HG02885 (cell line): Measurements from ENCODE around the gene NUPR2.
"Not testable (repeated sequence)": the region's sequence is repeated elsewhere in the genome, so short reads cannot be mapped to it uniquely, and the experiment has no call there.

ENCODE experiments used
- ATAC-seq: cut with Tn5 transposase; IDR thresholded peaks from one replicate; pipeline ENCODE4 v1.9.1; 2021; ENCODE audit warnings: mild to moderate bottlenecking; ENCODE audit not compliant: unreplicated experiment, poor library complexity

Gene NUPR2

GRCh38 chr7:56087445-56087844, 28.8 kb downstream of the NUPR2 start:
- no peak for ATAC-seq

GRCh38 chr7:56086761-56087160, 29.5 kb downstream of the NUPR2 start:
- ATAC-seq = no peak

DNA sequence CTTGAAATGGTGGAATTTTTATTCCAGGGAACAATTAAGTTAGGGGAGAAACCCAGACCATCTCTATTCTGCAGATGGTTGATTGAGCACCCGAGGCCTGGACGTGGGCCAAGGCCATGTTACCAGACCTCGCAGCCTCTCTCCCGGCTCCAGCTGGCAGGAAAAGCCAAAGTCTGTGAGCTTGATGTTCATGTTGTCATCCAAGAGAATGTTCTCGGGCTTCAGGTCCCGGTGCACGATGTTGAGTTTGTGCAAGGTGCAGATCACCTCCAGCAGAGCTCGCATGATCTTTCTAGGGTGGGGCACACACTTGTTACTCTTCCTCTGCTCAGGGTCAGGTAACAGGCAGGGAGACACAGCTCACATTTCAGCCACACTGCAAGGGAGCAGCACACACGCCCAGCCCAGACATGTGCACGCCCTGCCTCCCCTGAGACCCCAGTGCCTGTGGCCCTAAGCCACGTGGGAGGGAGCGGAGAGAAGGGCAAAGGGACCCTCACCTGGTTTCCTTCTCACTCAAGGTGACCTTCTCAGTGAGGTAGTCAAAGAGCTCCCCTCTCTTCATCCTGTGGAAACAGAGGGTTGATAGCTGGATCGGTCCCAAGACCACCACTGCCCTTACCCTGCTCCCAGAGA, 32.9 kb downstream of the NUPR2 start:
- ATAC-seq = no peak

DNA sequence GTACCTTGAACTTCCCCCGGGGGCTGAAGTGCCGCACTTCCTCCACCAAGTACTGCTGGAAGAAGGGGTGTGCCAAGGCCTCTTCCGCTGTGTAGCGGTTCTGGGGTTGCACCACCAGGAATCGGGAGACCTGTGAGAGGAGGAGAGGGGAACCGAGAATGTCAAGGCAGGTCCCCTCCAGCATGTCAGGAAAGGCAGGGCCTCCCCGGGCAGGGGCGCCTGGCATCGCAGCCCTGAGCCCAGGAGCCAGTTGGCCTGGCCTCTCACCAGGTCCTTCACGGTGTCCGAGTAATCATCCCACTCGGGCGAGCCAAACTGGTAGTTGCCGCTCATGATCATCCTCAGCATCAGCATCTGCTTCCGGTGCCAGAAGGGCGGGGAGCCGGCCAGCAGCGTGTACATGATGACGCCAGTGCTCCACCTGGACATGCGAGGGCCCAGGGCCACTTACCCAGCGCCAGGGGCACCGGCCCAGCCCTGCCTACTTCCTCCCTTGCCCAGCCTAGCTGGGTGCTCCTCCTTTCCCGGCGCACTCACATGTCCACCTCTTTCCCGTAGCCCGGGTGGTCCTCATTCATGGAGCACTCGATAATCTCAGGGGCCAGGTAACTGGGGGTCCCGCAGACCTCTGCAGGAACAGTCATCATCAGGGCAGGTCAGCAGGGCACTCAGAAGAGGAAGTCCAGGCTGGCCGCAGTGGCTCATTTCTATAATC, 34.4 kb downstream of the NUPR2 start:
- no peak for ATAC-seq

- not testable (repeated sequence) for ATAC-seq
These were observed 35.3 kb downstream of the NUPR2 start for GRCh38 chr7:56080726-56081435.

- no peak for ATAC-seq
These were observed 36.6 kb downstream of the NUPR2 start for GRCh38 chr7:56079450-56080185.

DNA sequence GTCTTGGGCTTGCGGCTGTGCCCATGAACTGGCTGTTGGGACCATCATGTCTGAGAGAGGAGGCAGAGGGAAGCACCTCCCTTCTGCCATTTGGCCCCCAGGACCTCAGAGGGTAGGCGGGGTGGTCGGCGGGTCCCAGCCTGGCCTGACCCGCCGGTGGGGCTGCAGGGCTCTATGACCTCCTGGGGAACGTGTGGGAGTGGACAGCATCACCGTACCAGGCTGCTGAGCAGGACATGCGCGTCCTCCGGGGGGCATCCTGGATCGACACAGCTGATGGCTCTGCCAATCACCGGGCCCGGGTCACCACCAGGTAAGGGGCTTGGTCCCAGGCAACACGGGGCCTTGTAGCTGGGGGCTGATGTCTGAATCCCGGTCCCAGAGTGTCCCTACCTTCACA, 38.0 kb downstream of the NUPR2 start:
- ATAC-seq = no peak

DNA sequence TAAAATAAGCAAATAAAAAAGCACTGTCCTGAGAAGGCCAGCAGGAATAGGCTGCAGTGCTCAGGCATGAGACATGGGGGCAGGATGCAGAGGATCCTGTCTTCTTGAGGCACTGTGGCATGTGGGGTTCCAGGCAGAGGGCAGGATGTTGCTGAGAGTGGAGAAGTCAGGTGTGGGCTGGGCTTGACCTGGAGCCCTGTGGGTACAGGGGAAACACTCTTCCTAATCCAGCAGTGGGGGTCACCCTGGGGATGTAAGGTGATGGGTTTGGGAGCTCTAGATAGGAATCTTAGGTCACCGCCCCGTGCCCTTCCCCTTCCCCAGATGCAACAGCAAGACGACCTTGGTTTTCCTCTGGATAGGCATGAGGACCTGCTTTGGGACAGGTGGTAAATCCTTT, 38.5 kb downstream of the NUPR2 start:
- no peak for ATAC-seq

- peak; percentile 94 for ATAC-seq
These were observed 41.8 kb downstream of the NUPR2 start for GRCh38 chr7:56074371-56074791.

- not testable (repeated sequence) for ATAC-seq
These were observed 49.8 kb downstream of the NUPR2 start for GRCh38 chr7:56066376-56066775.
